HepG2 (cell line): ENCODE results near the gene ERMARD. TPM values are rescaled to one million over a fixed set of nuclear protein-coding genes. Genes with fewer than 3 reads are reported as not detected.

Source experiments
- AKAP8 ChIP-seq: sonication (generic); formaldehyde crosslinking; IDR thresholded peaks from 2 replicates; pipeline ENCODE4 v1.5.1; 2020; ENCODE audit warnings: mild to moderate bottlenecking, missing genetic modification reagents
- ETV5 ChIP-seq: IDR thresholded peaks from 2 replicates; pipeline ENCODE4 v1.6.1; 2018; ENCODE audit warnings: missing biosample characterization, missing genetic modification reagents, inconsistent platforms, borderline replicate concordance
- KLF12 ChIP-seq: sonication (generic); formaldehyde crosslinking; IDR thresholded peaks from 2 replicates; pipeline ENCODE4 v1.4.0; 2020; ENCODE audit warnings: missing genetic modification reagents, borderline replicate concordance
- NFE2L1 ChIP-seq: sonication (generic); formaldehyde crosslinking; IDR thresholded peaks from 2 replicates; pipeline ENCODE4 v1.4.0; 2020; ENCODE audit warnings: missing genetic modification reagents, mild to moderate bottlenecking, borderline replicate concordance
- SOX5 ChIP-seq: IDR thresholded peaks from 2 replicates; pipeline ENCODE4 v1.6.1; 2016; ENCODE audit warnings: borderline replicate concordance
- SP4 ChIP-seq: sonication (generic); formaldehyde crosslinking; IDR thresholded peaks from 2 replicates; pipeline ENCODE4 v1.8.1; 2023; ENCODE audit warnings: mild to moderate bottlenecking, missing genetic modification reagents
- THRA ChIP-seq: sonication (generic); formaldehyde crosslinking; IDR thresholded peaks from 2 replicates; pipeline ENCODE4 v1.4.0; 2020; ENCODE audit warnings: missing genetic modification reagents, borderline replicate concordance
- ZBTB14 ChIP-seq: sonication (generic); formaldehyde crosslinking; IDR thresholded peaks from 2 replicates; pipeline ENCODE4 v1.4.0; 2020; ENCODE audit warnings: missing genetic modification reagents
- ZFP36L2 ChIP-seq: sonication (generic); formaldehyde crosslinking; IDR thresholded peaks from 2 replicates; pipeline ENCODE4 v1.4.0; 2020; ENCODE audit warnings: missing genetic modification reagents
- ZNF703 ChIP-seq: sonication (generic); formaldehyde crosslinking; IDR thresholded peaks from 2 replicates; pipeline ENCODE4 v1.5.1; 2020; ENCODE audit warnings: missing genetic modification reagents, mild to moderate bottlenecking, moderate library complexity, borderline replicate concordance
- ZNF780A ChIP-seq: sonication (generic); formaldehyde crosslinking; IDR thresholded peaks from 2 replicates; pipeline ENCODE4 v1.8.0; 2022; ENCODE audit warnings: mild to moderate bottlenecking, missing genetic modification reagents, moderate library complexity
- ZNF782 ChIP-seq: sonication (generic); formaldehyde crosslinking; IDR thresholded peaks from 2 replicates; pipeline ENCODE4 v1.4.0; 2020; ENCODE audit warnings: missing genetic modification reagents, mild to moderate bottlenecking, borderline replicate concordance
- ZSCAN29 ChIP-seq: sonication (generic); formaldehyde crosslinking; conservative IDR thresholded peaks from 2 replicates; pipeline ENCODE4 v1.4.0; 2020; ENCODE audit warnings: mild to moderate bottlenecking, missing genetic modification reagents
- polyA plus RNA-seq, 8 experiments: library from polyadenylated mRNA; depleted of rRNA in 3 of 8; stranded (reverse) in 7 of 8; unstranded in 1 of 8; fragments of >200 nt; fragmentation: Illumina TruSeq in 4 of 8; extraction: Trizol in 4 of 8; gene quantifications; 2 replicates each; pipeline versions ENCODE4 v1.2.1 to v1.2.3, GENCODE V29; 2011 to 2016; ENCODE audit warnings: low read depth in 4 of 8, missing spikeins in 1 of 8, mixed read lengths in 1 of 8; ENCODE audit not compliant: insufficient read depth in 1 of 8
- total RNA-seq, 5 experiments: library from RNA; depleted of rRNA; stranded (reverse); fragments of >200 nt; fragmentation: Illumina TruSeq; extraction: Trizol; gene quantifications; 2 replicates each; pipeline ENCODE4 v1.2.3, GENCODE V29; 2016; ENCODE audit warnings: low read depth in 1 of 5
- TF ChIP-seq, protein P1 (sequence below): sonication (generic); formaldehyde crosslinking; IDR thresholded peaks from 2 replicates; pipeline ENCODE4 v1.5.0; 2020; ENCODE audit warnings: mild to moderate bottlenecking, missing genetic modification reagents
- TF ChIP-seq, protein P2 (sequence below): sonication (generic); formaldehyde crosslinking; IDR thresholded peaks from one replicate; pipeline ENCODE4 v1.5.1; 2020; ENCODE audit warnings: mild to moderate bottlenecking, missing genetic modification reagents; ENCODE audit errors: not compliant biosample characterization

Gene ERMARD
- total and polyA plus RNA-seq, 2 of the 13 experiments (the other 11 are each of a cell fraction or from before 2014, with no cell fraction given) = 8.8 to 10.7 TPM

- TF ChIP-seq KLF12 (CRISPR knock-in tag) = peak; percentile 84; the same call in 1 of the 2 replicates
- TF ChIP-seq NFE2L1 = no peak; the same call in 1 of the 2 replicates
- TF ChIP-seq, protein P1, sequence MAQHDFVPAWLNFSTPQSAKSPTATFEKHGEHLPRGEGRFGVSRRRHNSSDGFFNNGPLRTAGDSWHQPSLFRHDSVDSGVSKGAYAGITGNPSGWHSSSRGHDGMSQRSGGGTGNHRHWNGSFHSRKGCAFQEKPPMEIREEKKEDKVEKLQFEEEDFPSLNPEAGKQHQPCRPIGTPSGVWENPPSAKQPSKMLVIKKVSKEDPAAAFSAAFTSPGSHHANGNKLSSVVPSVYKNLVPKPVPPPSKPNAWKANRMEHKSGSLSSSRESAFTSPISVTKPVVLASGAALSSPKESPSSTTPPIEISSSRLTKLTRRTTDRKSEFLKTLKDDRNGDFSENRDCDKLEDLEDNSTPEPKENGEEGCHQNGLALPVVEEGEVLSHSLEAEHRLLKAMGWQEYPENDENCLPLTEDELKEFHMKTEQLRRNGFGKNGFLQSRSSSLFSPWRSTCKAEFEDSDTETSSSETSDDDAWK (CRISPR knock-in tag) = no peak
- TF ChIP-seq ZBTB14 = peak; percentile 12; the same call in 1 of the 2 replicates
- peak; percentile 74; the same call in 1 of the 2 replicates for TF ChIP-seq SOX5 (CRISPR knock-in tag)
- TF ChIP-seq SP4 = peak; percentile 78; the same call in 1 of the 2 replicates
- TF ChIP-seq ETV5 = peak; percentile 98
- peak; percentile 95 for TF ChIP-seq ZNF782 (CRISPR knock-in tag)
- TF ChIP-seq ZNF780A (CRISPR knock-in tag) = no peak; the same call in 1 of the 2 replicates
- TF ChIP-seq, protein P2, sequence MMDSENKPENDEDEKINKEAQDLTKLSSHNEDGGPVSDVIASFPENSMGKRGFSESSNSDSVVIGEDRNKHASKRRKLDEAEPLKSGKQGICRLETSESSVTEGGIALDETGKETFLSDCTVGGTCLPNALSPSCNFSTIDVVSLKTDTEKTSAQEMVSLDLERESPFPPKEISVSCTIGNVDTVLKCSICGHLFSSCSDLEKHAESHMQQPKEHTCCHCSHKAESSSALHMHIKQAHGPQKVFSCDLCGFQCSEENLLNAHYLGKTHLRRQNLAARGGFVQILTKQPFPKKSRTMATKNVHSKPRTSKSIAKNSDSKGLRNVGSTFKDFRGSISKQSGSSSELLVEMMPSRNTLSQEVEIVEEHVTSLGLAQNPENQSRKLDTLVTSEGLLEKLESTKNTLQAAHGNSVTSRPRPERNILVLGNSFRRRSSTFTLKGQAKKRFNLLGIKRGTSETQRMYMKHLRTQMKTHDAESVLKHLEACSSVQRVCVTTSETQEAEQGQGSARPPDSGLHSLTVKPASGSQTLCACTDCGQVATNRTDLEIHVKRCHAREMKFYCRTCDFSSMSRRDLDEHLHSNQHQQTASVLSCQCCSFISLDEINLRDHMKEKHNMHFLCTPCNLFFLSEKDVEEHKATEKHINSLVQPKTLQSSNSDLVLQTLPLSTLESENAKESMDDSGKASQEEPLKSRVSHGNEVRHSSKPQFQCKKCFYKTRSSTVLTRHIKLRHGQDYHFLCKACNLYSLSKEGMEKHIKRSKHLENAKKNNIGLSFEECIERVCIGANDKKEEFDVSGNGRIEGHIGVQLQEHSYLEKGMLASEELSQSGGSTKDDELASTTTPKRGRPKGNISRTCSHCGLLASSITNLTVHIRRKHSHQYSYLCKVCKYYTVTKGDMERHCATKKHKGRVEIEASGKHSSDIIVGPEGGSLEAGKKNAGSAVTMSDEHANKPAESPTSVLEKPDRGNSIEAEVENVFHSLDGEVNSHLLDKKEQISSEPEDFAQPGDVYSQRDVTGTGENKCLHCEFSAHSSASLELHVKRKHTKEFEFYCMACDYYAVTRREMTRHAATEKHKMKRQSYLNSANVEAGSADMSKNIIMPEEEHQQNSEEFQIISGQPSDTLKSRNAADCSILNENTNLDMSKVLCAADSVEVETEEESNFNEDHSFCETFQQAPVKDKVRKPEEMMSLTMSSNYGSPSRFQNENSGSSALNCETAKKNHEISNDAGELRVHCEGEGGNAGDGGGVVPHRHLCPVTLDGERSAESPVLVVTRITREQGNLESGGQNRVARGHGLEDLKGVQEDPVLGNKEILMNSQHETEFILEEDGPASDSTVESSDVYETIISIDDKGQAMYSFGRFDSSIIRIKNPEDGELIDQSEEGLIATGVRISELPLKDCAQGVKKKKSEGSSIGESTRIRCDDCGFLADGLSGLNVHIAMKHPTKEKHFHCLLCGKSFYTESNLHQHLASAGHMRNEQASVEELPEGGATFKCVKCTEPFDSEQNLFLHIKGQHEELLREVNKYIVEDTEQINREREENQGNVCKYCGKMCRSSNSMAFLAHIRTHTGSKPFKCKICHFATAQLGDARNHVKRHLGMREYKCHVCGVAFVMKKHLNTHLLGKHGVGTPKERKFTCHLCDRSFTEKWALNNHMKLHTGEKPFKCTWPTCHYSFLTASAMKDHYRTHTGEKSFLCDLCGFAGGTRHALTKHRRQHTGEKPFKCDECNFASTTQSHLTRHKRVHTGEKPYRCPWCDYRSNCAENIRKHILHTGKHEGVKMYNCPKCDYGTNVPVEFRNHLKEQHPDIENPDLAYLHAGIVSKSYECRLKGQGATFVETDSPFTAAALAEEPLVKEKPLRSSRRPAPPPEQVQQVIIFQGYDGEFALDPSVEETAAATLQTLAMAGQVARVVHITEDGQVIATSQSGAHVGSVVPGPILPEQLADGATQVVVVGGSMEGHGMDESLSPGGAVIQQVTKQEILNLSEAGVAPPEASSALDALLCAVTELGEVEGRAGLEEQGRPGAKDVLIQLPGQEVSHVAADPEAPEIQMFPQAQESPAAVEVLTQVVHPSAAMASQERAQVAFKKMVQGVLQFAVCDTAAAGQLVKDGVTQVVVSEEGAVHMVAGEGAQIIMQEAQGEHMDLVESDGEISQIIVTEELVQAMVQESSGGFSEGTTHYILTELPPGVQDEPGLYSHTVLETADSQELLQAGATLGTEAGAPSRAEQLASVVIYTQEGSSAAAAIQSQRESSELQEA (CRISPR knock-in tag) = peak; percentile 94
- TF ChIP-seq ZFP36L2 = 0 out of 2 replicates have a peak, but pooled peaks have one; percentile 16
- TF ChIP-seq THRA = no peak; the same call in 1 of the 2 replicates
- peak; percentile 95 for TF ChIP-seq AKAP8
- TF ChIP-seq ZSCAN29 = peak; percentile 75
- TF ChIP-seq ZNF703 = peak; percentile 23; the same call in 1 of the 2 replicates
These were observed 49.2 kb upstream of the ERMARD start, which contains the start of the genes C6orf120 and WDR27 (continued) for GRCh38 chr6:169701954-169702839.
